ENCODE results near the gene TPP2.

Gene TPP2

GRCh38 chr13:102609696-102610095 is 12.9 kb downstream of the TPP2 start:
- TF ChIP-seq, protein P1, sequence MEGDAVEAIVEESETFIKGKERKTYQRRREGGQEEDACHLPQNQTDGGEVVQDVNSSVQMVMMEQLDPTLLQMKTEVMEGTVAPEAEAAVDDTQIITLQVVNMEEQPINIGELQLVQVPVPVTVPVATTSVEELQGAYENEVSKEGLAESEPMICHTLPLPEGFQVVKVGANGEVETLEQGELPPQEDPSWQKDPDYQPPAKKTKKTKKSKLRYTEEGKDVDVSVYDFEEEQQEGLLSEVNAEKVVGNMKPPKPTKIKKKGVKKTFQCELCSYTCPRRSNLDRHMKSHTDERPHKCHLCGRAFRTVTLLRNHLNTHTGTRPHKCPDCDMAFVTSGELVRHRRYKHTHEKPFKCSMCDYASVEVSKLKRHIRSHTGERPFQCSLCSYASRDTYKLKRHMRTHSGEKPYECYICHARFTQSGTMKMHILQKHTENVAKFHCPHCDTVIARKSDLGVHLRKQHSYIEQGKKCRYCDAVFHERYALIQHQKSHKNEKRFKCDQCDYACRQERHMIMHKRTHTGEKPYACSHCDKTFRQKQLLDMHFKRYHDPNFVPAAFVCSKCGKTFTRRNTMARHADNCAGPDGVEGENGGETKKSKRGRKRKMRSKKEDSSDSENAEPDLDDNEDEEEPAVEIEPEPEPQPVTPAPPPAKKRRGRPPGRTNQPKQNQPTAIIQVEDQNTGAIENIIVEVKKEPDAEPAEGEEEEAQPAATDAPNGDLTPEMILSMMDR (conservative IDR thresholded peaks at IDR 0.05) = no peak
- no peak for TF ChIP-seq ZFX (IDR thresholded peaks at IDR 0.05)
- H3K27ac ChIP-seq = no peak overlapping the region

- no peak for TF ChIP-seq ZFX (IDR thresholded peaks at IDR 0.05)
- TF ChIP-seq, protein P1 (conservative IDR thresholded peaks at IDR 0.05) = no peak
- no peak overlapping the region for H3K27ac ChIP-seq
Measured at GRCh38 chr13:102610296-102610895, 13.6 kb downstream of the TPP2 start.

GRCh38 chr13:102617697-102618350 is 21.0 kb downstream of the TPP2 start:
- TF ChIP-seq, protein P1 (conservative IDR thresholded peaks at IDR 0.05) = no peak
- TF ChIP-seq ZFX (IDR thresholded peaks at IDR 0.05) = no peak
- no peak overlapping the region for H3K27ac ChIP-seq

- TF ChIP-seq ZFX (IDR thresholded peaks at IDR 0.05) = no peak
- TF ChIP-seq, protein P1 (conservative IDR thresholded peaks at IDR 0.05) = no peak
- H3K27ac ChIP-seq = no peak overlapping the region
Measured at GRCh38 chr13:102620516-102620915, 23.7 kb downstream of the TPP2 start.

- no peak overlapping the region for H3K27ac ChIP-seq
- TF ChIP-seq ZFX (IDR thresholded peaks at IDR 0.05) = no peak
- TF ChIP-seq, protein P1 (conservative IDR thresholded peaks at IDR 0.05) = no peak
Measured at GRCh38 chr13:102626928-102627327, 30.1 kb downstream of the TPP2 start.

GRCh38 chr13:102628559-102628958 is 31.8 kb downstream of the TPP2 start:
- TF ChIP-seq, protein P1 (conservative IDR thresholded peaks at IDR 0.05) = no peak
- no peak for TF ChIP-seq ZFX (IDR thresholded peaks at IDR 0.05)
- no peak overlapping the region for H3K27ac ChIP-seq

- no peak for TF ChIP-seq ZFX (IDR thresholded peaks at IDR 0.05)
- TF ChIP-seq, protein P1 (conservative IDR thresholded peaks at IDR 0.05) = no peak
- H3K27ac ChIP-seq = no peak overlapping the region
Measured at GRCh38 chr13:102631198-102631597, 34.4 kb downstream of the TPP2 start.
